ENCODE measurements around the gene PBX2. TPM values are rescaled to one million over a fixed set of nuclear protein-coding genes. Genes with fewer than 3 reads are reported as not detected.

The PBX2 gene
- total RNA-seq, 1 experiment from 2014 or later: 130 TPM

- TF ChIP-seq FOXP1 (CRISPR knock-in tag; IDR thresholded peaks at IDR 0.05; ENCODE audit: borderline replicate concordance) (no peak), MXD4 (CRISPR knock-in tag; IDR thresholded peaks at IDR 0.05; ENCODE audit: borderline replicate concordance) (no peak), ETV6 (CRISPR knock-in tag; IDR thresholded peaks at IDR 0.05) (no peak), ZBTB21 (CRISPR knock-in tag; IDR thresholded peaks at IDR 0.05; ENCODE audit: borderline replicate concordance) (no peak), RELA (CRISPR knock-in tag; IDR thresholded peaks at IDR 0.05; ENCODE audit: borderline replicate concordance) (no peak), AR (CRISPR knock-in tag; IDR thresholded peaks at IDR 0.05) (no peak), E2F4 (CRISPR knock-in tag; IDR thresholded peaks at IDR 0.05; ENCODE audit: borderline replicate concordance, low read depth) (no peak)
- TF ChIP-seq, protein P1, sequence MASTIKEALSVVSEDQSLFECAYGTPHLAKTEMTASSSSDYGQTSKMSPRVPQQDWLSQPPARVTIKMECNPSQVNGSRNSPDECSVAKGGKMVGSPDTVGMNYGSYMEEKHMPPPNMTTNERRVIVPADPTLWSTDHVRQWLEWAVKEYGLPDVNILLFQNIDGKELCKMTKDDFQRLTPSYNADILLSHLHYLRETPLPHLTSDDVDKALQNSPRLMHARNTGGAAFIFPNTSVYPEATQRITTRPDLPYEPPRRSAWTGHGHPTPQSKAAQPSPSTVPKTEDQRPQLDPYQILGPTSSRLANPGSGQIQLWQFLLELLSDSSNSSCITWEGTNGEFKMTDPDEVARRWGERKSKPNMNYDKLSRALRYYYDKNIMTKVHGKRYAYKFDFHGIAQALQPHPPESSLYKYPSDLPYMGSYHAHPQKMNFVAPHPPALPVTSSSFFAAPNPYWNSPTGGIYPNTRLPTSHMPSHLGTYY (CRISPR knock-in tag; IDR thresholded peaks at IDR 0.05): no peak
Measured at GRCh38 chr6:32182555-32182981, 7.4 kb downstream of the PBX2 start (continued).

- Mint-ChIP-seq H3K4me3 (no peak overlapping the region), H3K27me3 (ENCODE audit: low read depth) (no peaks in the 10 kb centered on the region), H3K36me3 (peaks cover 32% of the 10 kb centered on the region), H3K27ac (no peak overlapping the region), H3K4me1 (peaks cover 14% of the 10 kb centered on the region), H3K9me3 (no peaks in the 10 kb centered on the region)
- DNase-seq (ENCODE audit: low spot score) (no peak), ATAC-seq (no peak)
- ChIA-PET POLR2A (interaction anchor here (0.5 to 0.7 kb wide), 2 partner anchors 30 to 47 kb away, joined by 3 to 4 read pairs; no protein-coding TSS in a partner anchor), CTCF (interaction anchor here (0.9 to 2.2 kb wide), 6 partner anchors 9 to 135 kb away, joined by 3 to 9 read pairs (median 5); partner anchors contain the start of gene PBX2)
- TF ChIP-seq TP53 (CRISPR knock-in tag; IDR thresholded peaks at IDR 0.05): no peak
- no peak for TF ChIP-seq CREM (CRISPR knock-in tag; IDR thresholded peaks at IDR 0.05)
- no peak for TF ChIP-seq NR1H2 (CRISPR knock-in tag; IDR thresholded peaks at IDR 0.05)
- TF ChIP-seq SOX15 (CRISPR knock-in tag; IDR thresholded peaks at IDR 0.05): no peak
- no peak for TF ChIP-seq FOXK1 (CRISPR knock-in tag; IDR thresholded peaks at IDR 0.05)
Measured at GRCh38 chr6:32181915-32182529, 8.0 kb downstream of the PBX2 start.

DNA sequence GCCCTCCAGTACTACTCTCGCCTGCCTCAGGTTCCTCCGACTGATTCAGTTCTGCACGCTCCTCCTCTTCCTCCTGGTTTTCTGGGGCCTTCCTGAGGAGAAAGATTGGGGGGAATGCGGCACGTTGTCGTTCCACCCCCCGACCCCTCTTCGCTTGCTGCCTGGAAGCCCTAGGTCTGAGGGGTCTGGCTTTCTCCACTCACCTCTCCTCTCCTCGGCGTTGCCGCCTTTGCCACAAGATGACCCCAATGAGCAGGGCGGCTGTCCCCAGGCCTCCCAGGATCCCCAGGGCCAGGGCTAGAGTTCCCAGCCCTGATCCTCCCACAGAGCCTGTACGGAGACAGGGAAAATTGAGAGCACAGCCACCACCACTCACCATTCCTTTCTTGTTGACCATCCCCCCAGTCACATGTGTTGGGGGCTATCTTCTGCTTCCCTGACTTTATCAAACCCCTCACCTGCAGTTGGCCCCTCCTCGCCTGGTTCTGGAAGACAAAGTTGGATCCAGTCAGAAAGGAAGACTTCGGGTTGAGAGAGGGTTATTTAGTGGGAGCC, 8.8 kb downstream of the PBX2 start:
- H3K36me3 Mint-ChIP-seq: peaks cover 24% of the 10 kb centered on the region
- no peak for ATAC-seq
- peaks cover 22% of the 10 kb centered on the region for H3K4me1 Mint-ChIP-seq
- H3K27me3 Mint-ChIP-seq (ENCODE audit: low read depth): no peaks in the 10 kb centered on the region
- POLR2A ChIA-PET: interaction anchor here (0.7 kb wide), 1 partner anchor 29 kb away, joined by 4 read pairs; no protein-coding TSS in a partner anchor
- H3K4me3 Mint-ChIP-seq: no peak overlapping the region; the same call in 1 of the 2 replicates
- CTCF ChIA-PET: interaction anchor here (1.6 to 2.2 kb wide), 2 partner anchors 14 to 31 kb away, joined by 6 to 9 read pairs; no protein-coding TSS in a partner anchor
- H3K9me3 Mint-ChIP-seq: no peaks in the 10 kb centered on the region
- DNase-seq (ENCODE audit: low spot score): no peak
- peak overlapping the region; percentile 23; the same call in 1 of the 2 replicates for H3K27ac Mint-ChIP-seq
- TF ChIP-seq, protein P2, sequence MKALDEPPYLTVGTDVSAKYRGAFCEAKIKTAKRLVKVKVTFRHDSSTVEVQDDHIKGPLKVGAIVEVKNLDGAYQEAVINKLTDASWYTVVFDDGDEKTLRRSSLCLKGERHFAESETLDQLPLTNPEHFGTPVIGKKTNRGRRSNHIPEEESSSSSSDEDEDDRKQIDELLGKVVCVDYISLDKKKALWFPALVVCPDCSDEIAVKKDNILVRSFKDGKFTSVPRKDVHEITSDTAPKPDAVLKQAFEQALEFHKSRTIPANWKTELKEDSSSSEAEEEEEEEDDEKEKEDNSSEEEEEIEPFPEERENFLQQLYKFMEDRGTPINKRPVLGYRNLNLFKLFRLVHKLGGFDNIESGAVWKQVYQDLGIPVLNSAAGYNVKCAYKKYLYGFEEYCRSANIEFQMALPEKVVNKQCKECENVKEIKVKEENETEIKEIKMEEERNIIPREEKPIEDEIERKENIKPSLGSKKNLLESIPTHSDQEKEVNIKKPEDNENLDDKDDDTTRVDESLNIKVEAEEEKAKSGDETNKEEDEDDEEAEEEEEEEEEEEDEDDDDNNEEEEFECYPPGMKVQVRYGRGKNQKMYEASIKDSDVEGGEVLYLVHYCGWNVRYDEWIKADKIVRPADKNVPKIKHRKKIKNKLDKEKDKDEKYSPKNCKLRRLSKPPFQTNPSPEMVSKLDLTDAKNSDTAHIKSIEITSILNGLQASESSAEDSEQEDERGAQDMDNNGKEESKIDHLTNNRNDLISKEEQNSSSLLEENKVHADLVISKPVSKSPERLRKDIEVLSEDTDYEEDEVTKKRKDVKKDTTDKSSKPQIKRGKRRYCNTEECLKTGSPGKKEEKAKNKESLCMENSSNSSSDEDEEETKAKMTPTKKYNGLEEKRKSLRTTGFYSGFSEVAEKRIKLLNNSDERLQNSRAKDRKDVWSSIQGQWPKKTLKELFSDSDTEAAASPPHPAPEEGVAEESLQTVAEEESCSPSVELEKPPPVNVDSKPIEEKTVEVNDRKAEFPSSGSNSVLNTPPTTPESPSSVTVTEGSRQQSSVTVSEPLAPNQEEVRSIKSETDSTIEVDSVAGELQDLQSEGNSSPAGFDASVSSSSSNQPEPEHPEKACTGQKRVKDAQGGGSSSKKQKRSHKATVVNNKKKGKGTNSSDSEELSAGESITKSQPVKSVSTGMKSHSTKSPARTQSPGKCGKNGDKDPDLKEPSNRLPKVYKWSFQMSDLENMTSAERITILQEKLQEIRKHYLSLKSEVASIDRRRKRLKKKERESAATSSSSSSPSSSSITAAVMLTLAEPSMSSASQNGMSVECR (CRISPR knock-in tag; IDR thresholded peaks at IDR 0.05; ENCODE audit: borderline replicate concordance): no peak
- TF ChIP-seq ZNF317 (CRISPR knock-in tag; IDR thresholded peaks at IDR 0.05; ENCODE audit: borderline replicate concordance, low read depth) (no peak), NFATC4 (CRISPR knock-in tag; IDR thresholded peaks at IDR 0.05) (no peak), ZNF532 (CRISPR knock-in tag; IDR thresholded peaks at IDR 0.05; ENCODE audit: borderline replicate concordance) (no peak), ELF4 (CRISPR knock-in tag; IDR thresholded peaks at IDR 0.05; ENCODE audit: low read depth) (no peak)
